DOHH2 (cell line): Measurements from ENCODE around the gene FECH.

Experiments
- CTCF ChIP-seq: fragments of 200-600 bp; sonication (generic); IDR thresholded peaks from one replicate; pipeline ENCODE4 v1.5.1; 2014; ENCODE audit warnings: antibody characterized with exemption, mild to moderate bottlenecking, low read depth, low read length; ENCODE audit not compliant: poor library complexity, severe bottlenecking
- EZH2phosphoT487 ChIP-seq: fragments of 200-600 bp; sonication (generic); IDR thresholded peaks from 2 replicates; pipeline ENCODE4 v1.6.1; 2017; ENCODE audit warnings: borderline replicate concordance, mild to moderate bottlenecking, antibody characterized with exemption, low read length, moderate library complexity, mixed read lengths

GRCh38 chr18:57631697-57632096 is 45.2 kb upstream of the FECH start:
- no peak for TF ChIP-seq CTCF
- TF ChIP-seq EZH2phosphoT487: no peak
